DMS53 treated with DMSO at 0.1 percent for 48 hours (cell line): ENCODE results near the gene GRK2.
"Not testable (repeated sequence)": the region's sequence is repeated elsewhere in the genome, so short reads cannot be mapped to it uniquely, and the experiment has no call there.

Experiments
- DNase-seq: peaks from one replicate; lab custom pipeline; 2025; ENCODE audit not compliant: unreplicated experiment; lab: John Stamatoyannopoulos, UW

GRK2 gene

DNA sequence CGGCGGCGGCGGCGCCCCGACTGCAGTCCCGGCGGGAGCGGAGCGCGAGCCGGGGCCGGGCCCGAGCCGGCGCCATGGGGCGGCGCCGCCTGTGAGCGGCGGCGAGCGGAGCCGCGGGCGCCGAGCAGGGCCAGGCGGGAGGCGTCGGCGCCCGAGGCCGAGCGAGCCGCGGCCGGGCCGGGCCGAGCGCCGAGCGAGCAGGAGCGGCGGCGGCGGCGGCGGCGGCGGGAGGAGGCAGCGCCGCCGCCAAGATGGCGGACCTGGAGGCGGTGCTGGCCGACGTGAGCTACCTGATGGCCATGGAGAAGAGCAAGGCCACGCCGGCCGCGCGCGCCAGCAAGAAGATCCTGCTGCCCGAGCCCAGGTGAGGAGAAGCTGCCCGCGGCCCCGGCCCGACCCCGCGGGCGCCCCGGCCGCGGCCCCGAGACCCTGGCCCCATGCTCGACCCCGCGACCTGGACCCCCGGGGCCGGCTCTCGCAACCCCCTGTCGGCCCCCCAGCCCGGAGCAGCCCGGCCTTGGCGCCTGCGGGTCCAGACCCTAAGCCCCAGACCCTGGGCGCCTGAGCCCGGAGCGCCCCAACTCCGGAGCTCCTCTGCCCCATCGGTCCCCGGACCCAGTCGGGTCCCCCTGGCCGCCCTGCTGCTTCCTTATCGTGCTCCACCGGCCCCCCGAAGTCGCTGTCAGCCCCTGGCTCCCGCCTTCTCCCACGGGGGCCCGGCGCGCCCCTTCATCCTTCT, at the start of gene GRK2:
Gene GRK2 (plus strand): TSS at position 25 of the 739 bp plus-strand sequence. CDS start 227 bp downstream, at position 252.
- peak; percentile 36 for DNase-seq

- no peak for DNase-seq
Measured at GRCh38 chr11:67227726-67228125, 38.5 kb upstream of the GRK2 start.

- DNase-seq, result no peak
Measured at GRCh38 chr11:67230406-67230805, 35.9 kb upstream of the GRK2 start.

DNA sequence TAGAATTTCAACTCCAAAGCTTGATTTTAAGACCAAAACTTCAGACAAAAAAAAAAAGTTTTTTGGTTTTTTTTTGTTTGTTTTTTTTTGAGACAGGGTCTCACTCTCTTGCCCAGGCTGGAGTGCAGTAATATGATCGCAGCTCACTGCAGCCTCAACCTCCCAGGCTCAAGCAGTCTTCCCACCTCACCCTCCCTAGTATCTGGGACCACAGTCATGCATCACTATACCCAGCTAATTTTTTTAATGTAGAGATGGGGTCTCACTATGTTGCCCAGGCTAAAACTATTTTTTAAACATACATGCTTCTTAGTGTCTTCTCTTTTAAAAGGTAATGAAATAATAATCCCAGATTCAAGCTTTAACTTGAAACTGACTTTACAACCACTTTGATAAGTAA, 35.4 kb upstream of the GRK2 start:
- no peak for DNase-seq

- no peak for DNase-seq
Measured at GRCh38 chr11:67233584-67234190, 32.6 kb upstream of the GRK2 start.

GRCh38 chr11:67234571-67234970, 31.7 kb upstream of the GRK2 start:
- DNase-seq, result not testable (repeated sequence)

- no peak for DNase-seq
Measured at GRCh38 chr11:67237574-67237973, 28.7 kb upstream of the GRK2 start.

GRCh38 chr11:67238894-67239782, 27.1 kb upstream of the GRK2 start:
- DNase-seq, result peak; percentile 34

- peak; percentile 99 for DNase-seq
Measured at GRCh38 chr11:67239783-67240575, 26.3 kb upstream of the GRK2 start.

GRCh38 chr11:67240576-67241389, 25.5 kb upstream of the GRK2 start:
- peak; percentile 59 for DNase-seq

GRCh38 chr11:67242548-67242947, 23.7 kb upstream of the GRK2 start:
- DNase-seq, result no peak

DNA sequence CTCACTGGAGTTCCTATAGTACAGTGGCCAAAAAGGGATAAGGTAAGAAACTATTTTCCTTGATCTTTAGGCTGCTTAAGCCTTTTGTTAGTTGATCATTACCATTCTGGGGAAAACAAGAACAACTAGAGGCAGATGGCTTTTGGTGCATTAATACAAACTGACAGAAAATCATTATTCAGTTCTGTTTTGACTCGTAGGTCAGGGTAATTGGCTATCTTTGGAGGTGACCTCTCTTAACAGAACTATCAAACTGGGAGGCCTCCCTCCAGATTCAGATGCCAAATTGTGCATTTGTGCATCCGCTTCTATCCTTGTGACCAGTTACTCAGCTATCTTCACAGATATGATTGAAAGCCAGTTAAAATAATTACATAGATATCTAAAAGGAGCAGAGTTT, 23.2 kb upstream of the GRK2 start:
- no peak for DNase-seq

DNA sequence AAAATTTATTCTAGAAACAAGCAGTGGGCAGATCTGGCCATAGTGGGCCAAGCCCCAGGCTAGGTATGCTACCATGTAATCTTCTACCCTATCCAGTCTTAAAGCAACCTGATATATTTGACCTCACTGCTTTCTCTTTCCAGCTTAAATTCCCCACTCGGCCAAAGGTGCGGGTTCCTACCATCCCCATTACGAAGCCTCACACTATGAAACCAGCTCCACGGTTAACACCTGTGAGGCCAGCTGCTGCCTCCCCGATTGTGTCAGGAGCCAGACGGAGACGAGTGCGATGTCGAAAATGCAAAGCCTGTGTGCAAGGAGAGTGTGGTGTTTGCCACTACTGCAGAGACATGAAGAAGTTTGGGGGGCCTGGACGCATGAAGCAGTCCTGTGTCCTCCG, 21.2 kb upstream of the GRK2 start:
- no peak for DNase-seq

DNA sequence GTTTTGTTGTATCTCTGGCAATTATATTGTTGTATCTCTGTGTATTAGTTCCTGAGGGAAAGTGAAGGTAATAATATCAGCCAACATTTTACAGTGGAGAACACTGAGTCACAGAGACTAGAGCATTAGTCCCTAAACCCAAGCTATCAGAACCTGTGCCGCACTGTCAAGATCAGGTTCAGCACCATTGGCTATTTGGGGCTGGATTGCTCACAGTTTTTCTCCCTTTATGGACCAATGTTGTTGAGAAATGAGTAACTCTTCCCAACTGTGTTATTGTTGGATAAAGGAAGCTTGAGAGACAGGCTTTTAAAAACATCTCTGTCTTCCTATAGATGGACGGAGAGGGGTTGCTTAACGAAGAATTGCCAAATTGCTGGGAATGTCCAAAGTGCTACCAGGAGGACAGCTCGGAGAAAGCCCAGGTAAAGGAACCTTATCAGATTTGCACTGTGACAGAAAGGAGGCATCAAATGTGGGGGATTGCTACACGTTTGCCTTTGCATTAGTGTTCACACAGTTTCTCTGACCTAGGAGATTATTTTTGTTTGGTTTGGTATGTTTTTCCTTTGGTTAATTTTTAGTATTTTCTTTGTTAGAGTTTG, 18.2 kb upstream of the GRK2 start:
- DNase-seq, result no peak

GRCh38 chr11:67248653-67249052, 17.6 kb upstream of the GRK2 start:
- DNase-seq, result no peak

GRCh38 chr11:67250059-67251043, 15.9 kb upstream of the GRK2 start:
- no peak for DNase-seq

DNA sequence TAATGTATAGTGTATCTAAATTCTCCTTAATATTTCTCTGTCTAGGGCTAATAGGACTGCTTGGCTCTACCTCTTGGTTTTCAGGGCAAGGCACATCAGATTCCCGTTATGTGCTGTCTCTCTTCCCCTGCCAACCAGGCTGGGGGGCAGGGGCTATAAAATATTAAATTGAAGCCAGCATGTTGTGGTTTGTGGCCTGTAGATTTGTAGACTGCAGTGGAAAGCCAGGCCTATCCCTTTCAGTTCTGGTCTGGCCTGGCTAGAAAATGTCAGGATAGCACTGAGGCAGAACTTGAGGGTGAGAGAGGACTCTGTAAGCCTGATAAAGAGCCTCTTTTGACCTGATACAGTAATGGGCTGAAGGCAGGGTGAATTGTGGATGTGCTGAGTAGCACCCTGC, 14.4 kb upstream of the GRK2 start:
- no peak for DNase-seq

- peak; percentile 17 for DNase-seq
Measured at GRCh38 chr11:67252831-67253239, 13.4 kb upstream of the GRK2 start.
